ENCODE data around the gene SH3GL3.

SH3GL3 gene, protein sequence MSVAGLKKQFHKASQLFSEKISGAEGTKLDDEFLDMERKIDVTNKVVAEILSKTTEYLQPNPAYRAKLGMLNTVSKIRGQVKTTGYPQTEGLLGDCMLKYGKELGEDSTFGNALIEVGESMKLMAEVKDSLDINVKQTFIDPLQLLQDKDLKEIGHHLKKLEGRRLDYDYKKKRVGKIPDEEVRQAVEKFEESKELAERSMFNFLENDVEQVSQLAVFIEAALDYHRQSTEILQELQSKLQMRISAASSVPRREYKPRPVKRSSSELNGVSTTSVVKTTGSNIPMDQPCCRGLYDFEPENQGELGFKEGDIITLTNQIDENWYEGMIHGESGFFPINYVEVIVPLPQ

DNA sequence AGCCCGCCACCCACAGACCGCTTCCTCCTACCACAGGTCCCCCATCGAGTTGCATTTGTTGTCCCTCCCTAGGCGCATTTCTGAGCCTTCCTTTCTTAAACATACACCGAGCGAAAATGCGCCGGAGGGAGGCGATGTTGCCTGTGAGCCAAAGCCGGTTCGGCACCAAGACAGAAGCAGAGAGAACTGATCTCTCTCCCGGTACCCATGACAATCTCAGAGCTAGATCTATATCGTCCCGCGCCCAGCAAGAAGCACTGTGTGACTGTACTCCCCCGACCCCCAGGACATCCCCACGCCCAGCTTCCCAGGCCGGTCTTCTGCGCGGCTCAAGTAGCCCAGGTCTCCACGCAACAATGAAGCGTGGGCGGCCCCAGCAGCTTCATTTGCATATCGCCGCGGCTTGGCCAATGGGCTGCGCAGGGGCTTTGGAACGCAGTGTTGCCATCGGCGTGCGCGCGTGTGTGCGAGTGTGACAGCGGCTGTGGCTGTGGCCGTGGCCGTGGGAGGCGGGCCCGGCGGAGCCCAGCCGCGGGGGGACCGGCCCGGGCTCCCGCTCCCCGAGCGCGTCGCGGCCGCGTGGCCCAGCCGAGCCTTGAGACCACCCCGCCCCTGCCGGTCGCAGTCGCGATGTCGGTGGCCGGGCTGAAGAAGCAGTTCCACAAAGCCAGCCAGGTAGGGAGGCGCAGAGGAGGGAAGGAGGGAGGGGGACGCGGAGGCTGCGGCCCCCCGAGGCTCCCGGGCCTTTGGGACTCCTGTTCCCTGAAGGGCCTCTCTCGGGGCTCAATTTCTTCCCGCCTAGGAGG, at the start of gene SH3GL3:
Gene SH3GL3, plus strand, starts transcription at position 438 of the 806 bp plus-strand sequence. Its CDS starts 193 bp downstream, at position 631.
- DNase-seq (ENCODE audit: low read depth, low spot score) = peak; percentile 7

DNA sequence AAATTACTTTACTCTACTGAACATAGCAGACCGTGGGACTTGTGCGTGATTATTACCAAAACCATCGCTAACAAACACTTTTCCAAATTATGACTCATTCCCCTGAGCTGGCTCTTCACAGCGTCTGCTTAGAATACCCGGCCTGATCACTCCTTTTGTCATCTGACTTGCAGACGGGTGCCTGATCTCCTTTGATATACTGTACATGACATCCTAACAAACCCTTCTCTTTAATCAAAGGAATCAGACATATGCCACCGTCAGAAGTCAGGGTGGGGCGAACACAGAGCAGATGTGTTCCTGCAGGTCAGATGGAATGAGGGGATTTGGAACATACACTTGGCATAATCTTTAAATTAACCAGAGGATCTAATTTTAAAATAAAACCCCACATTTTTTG, 48.5 kb upstream of the SH3GL3 start:
- DNase-seq (ENCODE audit: low read depth, low spot score) = no peak

DNA sequence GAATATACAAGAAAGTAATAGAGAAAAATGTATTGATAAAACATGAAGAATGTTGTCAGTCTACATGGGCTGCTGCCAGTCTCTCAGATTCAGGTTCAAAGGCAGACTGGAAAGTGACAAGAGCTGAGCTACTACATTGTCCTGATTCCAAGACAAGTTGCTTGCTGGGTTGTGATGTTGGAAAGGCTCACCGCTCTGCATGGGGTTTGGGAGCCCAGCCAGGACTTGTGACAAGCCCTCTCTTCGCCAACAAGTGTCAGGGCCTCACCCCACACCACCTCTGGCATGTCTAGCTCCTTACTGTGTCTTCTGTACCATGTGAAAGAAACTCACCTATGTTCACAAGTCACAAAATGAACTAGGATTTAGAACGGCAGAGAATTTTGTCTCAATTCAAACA, 43.0 kb upstream of the SH3GL3 start:
- no peak for DNase-seq (ENCODE audit: low read depth, low spot score)

DNA sequence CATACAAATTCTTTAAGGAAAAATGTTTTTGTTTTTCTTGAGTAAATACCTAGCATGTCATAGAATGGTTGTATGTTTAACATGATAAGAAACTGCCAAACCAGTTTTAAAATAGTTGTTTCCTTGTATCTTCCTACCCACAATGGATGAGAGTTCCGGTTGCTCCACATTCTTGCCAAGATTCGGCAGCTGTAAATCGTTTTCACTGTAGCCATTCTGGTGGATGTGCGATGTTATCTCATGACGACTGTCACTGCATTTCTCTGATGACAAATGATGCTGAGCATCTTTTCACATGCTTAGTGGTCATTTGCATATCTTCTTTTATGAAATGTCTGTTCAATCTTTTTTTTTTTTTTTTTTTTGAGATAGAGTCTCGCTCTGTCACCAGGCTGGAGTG, 36.6 kb upstream of the SH3GL3 start:
- DNase-seq (ENCODE audit: low read depth, low spot score) = no peak

DNA sequence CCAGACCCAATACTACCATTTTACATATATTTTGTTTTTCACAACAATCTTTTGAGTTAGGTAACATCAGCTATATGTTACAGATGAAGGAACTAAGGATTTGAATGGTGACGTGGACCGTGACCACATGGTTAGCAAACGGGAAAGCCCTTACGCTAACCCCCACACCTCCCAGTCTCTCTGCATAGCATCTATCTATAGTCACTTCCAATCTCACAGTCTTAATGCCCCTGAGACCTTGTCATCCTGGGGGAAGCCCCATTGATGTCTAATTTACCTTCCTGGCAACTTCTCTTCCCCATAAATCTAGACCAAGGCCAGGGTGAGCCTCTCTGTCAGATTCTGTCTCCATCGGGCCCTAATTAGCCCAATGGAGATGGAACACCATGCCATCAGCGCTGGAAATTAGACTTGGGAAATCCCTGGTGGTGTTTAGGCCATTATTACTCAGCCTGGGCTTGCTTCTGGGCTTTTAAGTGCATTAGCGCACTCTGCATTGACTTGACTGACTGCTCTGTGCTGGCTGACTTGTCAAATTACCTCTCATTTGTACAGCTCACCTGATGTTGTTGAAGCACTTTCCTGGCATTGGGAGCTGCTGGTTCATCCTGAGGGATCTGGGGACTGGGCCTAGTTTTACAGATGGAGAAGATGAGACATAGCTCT, 34.0 kb upstream of the SH3GL3 start:
- DNase-seq (ENCODE audit: low read depth, low spot score) = no peak

DNA sequence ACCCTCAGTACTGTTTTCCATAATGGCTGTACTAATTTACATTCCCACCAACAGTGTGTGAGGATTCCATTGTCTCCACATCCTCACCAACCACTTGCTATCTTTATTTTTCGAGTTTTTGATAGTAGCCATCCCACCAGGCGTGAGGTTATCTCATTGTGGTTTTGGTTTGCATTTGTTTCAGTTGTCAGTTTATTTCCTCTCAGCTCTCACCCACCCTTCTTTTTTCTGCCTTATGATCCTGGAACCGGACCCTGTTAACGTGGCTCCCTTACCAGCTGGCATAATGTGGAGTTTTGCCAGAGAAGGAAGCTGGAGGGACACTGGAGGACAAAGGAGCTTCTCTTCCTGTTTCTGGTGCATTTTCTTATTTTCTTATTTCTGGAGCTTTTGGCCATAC, 25.1 kb upstream of the SH3GL3 start:
- no peak for DNase-seq (ENCODE audit: low read depth, low spot score)

DNA sequence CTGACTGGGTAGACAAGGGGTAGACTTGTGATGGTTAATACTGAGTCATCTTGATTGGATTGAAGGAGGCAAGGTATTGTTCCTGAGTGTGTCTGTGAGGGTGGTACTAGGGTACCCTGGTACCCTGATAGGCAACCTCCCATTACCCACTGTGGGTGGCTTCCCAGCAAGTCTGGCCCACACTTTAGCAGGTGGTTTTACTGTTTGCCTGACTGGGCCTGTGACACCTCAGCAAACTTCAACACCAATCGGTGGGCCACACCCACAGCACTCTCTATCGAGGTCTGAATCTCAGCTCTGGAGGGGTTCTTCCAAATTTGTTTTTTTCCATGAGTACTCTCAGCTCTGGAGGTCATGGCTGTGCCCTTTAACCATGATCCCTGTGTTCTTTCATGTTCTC, 24.6 kb upstream of the SH3GL3 start:
- no peak for DNase-seq (ENCODE audit: low read depth, low spot score)

DNA sequence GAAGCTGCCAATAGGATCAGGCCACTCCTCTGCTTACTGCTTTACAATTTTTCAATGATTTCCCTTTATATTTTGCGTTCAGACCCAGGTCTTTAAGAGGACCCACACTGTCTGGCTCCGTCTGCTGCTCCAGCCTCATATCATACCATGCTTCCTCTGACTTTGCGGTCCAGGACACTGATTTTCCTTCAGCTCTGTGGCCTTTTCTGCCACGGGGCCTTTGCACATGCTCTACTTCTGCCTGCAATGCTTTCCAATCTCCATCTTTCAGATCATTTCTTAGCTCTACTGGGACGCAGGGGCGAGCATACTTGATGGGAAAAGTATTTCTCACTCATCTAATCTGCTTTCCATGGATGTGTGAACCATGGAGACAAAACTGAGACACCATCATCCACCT, 23.0 kb upstream of the SH3GL3 start:
- DNase-seq (ENCODE audit: low read depth, low spot score) = no peak

DNA sequence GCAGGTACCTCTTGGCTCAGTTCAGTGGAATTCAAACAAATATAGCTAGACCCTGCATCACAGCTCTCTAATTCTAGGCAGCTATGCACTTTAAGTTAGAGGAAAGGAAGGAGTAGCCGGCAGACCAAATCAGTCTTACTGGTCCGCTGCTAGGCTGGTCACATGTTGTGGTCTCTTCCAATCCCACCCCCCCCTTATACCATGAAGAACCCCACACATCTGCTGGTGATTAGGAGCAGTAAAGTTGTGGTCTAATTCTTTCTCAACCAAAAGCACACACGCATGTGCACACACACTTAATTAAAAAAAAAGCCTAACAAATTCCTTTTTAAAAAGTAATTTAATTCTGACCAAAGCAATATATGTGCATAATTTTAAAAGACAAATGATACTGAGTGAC, 16.7 kb upstream of the SH3GL3 start:
- no peak for DNase-seq (ENCODE audit: low read depth, low spot score)

DNA sequence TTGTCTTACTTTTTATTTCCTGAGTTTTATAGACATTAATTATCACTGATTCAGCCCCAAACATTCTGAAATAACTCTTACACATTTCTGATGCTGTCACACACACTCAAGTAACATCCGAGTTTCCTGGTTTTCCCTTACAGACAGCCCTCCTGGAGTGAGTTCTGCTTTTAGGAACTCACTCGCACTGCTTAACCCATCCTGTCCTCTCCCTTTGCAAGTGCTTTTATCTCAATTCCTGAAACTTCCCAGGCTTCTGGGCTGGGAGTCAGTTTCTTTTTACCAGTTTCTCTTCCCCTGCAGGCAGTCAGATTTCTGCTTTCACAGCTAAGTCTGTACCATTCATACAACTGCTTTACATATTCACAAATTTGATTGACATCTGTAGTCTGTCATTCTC, 15.6 kb upstream of the SH3GL3 start:
- DNase-seq (ENCODE audit: low read depth, low spot score) = no peak

DNA sequence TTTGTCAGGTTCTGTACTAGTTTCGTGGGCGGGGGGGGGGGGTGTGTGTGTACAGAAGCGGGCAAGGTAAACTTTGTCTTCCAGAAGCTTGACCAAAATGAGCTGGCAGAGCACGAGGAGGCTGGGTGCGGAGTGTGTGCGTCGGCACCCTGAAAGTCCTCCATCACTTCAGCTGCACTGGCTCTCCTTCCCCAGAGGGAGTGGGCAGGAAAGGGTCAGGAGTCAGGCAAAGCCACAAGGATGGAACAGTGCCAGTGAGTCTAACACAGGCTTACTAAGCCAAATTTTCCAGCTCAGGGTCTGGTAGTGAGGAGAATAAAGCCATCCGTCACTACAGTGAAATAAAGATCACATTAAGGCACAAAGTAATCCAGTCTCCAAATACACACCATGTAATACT, 11.9 kb upstream of the SH3GL3 start:
- DNase-seq (ENCODE audit: low read depth, low spot score) = no peak

DNA sequence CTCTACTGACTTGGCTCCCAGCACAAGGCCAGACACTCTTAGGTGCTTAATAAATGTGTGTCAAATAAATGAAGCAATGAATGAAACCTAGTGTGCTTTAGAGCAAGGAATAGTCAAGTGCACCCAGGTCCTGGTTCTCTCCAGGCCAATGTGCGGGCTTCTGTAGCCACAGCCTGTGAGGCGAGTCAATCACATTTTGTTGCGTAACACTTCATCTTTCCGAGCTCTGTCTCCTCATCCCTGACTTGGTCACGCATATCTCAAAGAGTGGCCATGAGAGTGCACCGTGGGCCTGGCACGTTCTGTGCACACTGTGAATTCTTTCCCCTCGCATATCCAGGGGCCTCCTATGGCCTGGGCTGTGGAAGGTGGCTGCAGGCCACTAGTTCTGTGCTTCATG, 11.4 kb upstream of the SH3GL3 start:
- no peak for DNase-seq (ENCODE audit: low read depth, low spot score)

DNA sequence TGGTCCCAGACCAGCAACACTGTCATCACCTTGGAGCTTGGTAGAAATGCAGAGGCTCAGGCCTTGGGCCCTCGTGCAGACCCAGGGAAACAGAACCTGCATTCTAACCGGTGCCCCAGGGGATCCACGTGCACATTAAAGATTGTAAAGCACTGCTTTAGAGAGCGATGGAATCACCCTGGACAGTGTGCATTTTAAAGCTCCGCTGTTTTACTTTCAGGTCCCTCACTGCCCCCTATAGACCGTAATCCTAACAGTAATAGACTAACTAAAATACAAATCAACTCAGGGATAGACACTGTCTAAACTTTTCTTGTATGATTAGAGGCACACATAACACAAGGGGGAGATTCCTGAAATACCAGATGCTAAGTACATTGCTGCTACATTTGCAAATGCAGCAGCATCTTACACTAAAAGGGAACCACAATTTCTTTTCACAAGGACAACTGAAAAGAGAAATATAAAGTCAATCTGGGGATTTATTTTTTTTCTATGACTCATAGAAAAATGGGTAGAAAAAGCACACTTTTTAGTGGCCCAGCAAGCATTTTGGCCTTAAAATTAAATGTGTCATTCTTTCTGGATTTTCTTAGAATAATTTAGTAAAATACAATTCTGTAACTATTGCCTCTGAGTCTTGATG, 10.5 kb upstream of the SH3GL3 start:
- no peak for DNase-seq (ENCODE audit: low read depth, low spot score)

DNA sequence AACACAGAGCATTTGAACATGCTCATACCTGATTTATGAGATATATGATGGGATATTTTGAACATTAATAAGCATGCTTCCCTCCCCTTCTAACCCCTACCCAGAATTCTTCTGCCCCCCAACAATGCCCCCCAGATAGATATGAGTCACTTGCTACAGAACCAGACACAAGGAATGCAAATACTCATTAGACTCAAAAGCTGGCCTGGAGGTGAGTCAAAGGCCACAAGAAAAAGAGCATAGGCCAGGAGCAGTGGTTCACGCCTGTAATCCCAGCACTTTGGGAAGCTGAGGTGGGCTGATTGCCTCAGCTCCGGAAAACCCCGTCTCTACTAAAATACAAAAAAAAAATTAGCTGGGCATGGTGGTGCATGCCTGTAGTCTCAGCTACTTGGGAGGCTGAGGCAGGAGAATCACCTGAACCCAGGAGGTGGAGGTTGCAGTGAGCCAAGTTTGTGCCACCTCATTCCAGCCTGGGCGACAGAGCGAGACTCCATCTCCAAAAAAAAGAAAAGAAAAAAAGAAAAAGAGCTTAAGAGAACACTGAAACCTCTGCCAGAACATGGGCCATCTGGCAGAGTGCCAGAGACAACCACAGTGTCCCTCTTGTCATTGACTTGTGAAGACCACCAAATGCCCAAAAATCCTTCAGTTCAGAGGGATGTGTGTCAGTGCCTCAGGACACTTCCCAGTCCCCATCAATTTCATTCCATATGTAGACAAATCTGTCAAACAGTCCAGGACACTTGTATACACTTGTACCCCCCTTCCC, 3.9 kb upstream of the SH3GL3 start:
- DNase-seq (ENCODE audit: low read depth, low spot score) = no peak

DNA sequence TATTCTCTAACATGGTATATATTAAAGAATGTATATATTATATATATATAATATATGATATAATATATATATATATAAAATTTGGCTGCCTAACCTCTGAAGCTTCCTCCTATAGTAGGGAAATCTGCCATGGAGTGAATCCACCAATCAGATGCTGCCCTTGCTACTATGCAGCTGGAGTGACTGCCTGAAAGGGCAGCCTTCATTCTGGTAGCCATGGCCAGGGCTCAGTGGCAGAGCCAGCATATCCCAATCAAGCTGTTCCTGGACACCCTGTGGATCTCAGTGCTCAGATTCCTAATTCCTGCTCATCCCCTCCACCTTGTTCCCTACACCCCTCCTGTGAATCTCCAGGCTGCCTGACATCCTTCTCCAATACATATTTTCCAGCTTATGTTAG, 2.2 kb upstream of the SH3GL3 start:
- DNase-seq (ENCODE audit: low read depth, low spot score) = no peak

DNA sequence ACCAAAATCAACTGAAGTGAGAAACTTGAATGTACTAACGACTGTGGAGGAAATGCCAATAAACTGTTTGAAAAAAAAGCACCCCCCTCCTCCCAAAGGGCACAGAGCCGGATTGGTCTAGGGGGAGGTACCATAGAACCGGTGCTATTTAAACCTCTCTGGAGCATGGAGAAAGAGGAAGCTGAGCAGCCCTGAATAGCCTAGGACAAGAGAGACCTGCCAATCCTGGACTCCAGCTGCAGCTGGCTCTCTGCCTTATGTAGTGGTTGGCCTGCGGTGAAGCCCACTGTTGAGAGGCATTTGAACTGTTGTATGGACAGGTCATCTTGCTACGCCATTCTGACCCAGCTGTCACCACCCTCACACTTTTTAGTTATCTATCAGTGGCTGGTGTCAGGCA, 1.5 kb upstream of the SH3GL3 start:
- no peak for DNase-seq (ENCODE audit: low read depth, low spot score)

DNA sequence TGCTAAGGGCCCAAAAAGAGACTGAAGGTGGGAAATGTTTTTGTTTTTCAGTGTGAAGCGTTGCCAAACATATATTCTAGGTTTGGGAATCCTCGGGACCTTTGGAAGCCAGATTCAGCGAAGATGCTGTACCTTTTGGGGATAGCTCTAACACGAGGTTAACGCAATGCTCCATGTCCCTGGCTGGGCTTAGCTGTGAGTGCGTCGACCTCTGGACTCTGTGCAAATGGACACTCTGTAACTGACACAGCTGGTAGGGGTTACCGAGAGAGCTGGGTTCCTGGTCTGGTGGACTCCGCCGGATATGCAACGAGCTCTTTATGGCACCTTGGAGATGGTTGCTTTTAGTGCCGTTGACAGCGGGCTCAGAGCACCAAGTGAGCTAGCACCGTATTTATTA, 724 bp upstream of the SH3GL3 start:
- DNase-seq (ENCODE audit: low read depth, low spot score) = no peak

DNA sequence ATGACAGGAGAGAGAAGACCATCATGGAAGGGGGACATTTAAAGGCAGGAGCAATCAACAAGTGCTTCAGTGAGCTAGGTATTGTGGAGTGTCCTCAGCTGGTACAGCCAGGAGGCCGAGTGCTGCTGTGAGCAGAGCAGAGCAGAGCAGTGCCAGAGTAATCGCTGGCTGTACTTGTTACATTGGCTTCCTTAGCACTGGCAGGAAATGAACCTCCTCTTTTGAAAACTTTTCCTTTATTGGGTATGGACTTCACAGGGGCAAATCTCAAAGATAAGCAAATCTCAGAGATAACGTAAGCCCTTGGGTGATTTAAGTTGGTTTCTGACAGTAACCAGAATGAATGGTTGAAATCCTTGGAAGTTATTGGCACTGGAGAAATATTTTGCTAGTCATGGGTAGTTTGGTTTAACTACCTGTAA, 2.1 kb downstream of the SH3GL3 start:
- DNase-seq (ENCODE audit: low read depth, low spot score) = no peak

DNA sequence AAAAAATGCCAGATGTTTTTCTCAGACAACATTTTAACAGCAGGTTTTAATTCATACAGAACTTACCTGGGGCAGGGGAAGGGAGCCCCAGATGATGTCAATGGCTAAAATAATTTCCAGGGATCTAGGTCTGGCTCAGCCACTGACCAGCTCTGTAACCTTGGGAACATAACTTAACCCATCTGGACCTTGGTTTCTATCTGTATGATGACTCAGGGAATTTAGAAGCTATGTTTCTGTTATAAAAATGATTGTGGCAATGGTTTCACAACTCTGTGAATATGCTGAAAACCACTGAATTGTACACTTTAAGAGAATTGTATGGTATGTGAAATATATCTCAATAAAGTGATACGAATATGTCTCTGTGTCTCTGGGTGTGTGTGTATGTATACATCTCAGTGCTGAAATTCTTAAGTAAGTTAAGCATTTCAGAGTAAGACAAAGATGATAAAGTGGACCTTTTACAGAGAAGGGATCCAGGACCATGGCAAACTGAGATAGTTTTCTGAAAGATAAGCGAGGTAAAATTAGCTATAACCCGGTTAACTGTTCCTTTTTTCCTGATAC, 2.9 kb downstream of the SH3GL3 start:
- no peak for DNase-seq (ENCODE audit: low read depth, low spot score)

DNA sequence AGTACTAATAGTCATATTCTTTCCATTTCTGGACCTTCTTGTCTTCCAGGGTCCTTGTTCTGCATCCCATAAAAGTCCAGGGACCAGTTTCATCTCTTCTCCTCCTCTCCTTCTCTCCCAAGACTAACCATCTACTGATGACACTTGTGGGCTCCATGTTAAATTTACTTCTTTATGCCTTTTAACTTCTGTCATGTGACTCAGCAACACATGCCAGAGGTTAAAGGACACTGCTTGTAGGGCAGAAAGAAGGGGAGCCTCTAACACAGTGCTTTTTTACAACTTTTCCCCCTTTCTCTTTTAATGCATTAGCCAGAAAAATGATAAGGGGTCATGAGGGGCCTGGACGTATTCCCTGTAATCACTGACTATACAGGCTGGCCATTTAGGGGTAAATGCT, 10.0 kb downstream of the SH3GL3 start:
- DNase-seq (ENCODE audit: low read depth, low spot score) = no peak

DNA sequence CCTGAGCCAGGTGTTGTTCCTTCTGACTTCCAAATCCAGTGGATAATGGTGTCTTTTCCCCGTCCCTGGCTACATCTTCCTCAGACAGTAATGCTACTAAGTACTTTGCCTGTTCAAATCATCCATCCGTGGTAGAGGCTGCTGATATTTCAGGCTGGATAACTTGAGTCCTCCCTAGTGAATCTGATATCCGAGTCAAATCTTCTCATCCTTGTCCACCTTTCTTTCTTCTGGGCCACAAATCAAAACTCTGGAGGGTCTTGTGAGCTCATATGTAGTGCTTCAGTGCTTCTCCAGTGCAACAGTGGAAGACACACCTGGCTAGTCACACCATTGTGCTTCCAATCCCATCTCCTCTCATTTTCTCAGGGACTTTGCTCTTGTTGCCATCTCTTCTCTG, 11.2 kb downstream of the SH3GL3 start:
- DNase-seq (ENCODE audit: low read depth, low spot score) = no peak

Data from activated naive CD8-positive, alpha-beta T cell treated with anti-CD3 and anti-CD28 coated beads, Interleukin-2, amount 50 U/mL, for 16 hours (primary cell).